Endothelial cell (in vitro differentiated cells): Measurements from ENCODE around the gene TOP3B. TPM values are rescaled to one million over a fixed set of nuclear protein-coding genes. Genes with fewer than 3 reads are reported as not detected.
A peak's percentile ranks its signal among the peaks of the same experiment; 100 is the strongest.

ENCODE experiments used
- DNase-seq: peaks from one replicate; pipeline ENCODE4 v3.0.0; 2021; ENCODE audit warnings: low spot score
- H3K27ac Mint-ChIP-seq: one replicate; pipeline ENCODE4 v1.8.0; 2021; ENCODE audit warnings: mixed read lengths, inconsistent platforms; ENCODE audit not compliant: unreplicated experiment
- H3K27me3 Mint-ChIP-seq: one replicate; pipeline ENCODE4 v1.8.0; 2021; ENCODE audit warnings: mild to moderate bottlenecking, moderate library complexity, mixed read lengths, inconsistent platforms; ENCODE audit not compliant: unreplicated experiment
- H3K36me3 Mint-ChIP-seq: one replicate; pipeline ENCODE4 v1.8.0; 2021; ENCODE audit warnings: mild to moderate bottlenecking, low read depth, mixed read lengths, inconsistent platforms; ENCODE audit not compliant: unreplicated experiment
- H3K4me1 Mint-ChIP-seq: one replicate; pipeline ENCODE4 v1.8.0; 2021; ENCODE audit warnings: mild to moderate bottlenecking, mixed read lengths, inconsistent platforms; ENCODE audit not compliant: unreplicated experiment
- H3K4me3 Mint-ChIP-seq: one replicate; pipeline ENCODE4 v1.8.0; 2021; ENCODE audit warnings: mild to moderate bottlenecking, mixed read lengths, inconsistent platforms; ENCODE audit not compliant: unreplicated experiment
- H3K9me3 Mint-ChIP-seq: one replicate; pipeline ENCODE4 v1.8.0; 2021; ENCODE audit warnings: mixed read lengths, inconsistent platforms; ENCODE audit not compliant: unreplicated experiment
- long read RNA-seq: library from polyadenylated mRNA; unstranded; transcript quantifications from one replicate; pipeline ENCODE4 v2.0.0, GENCODE V29; 2020; ENCODE audit not compliant: unreplicated experiment
- total RNA-seq: library from RNA; stranded (reverse); fragmentation: NEBNext Ultra II Directional; extraction: Animal tissue kit (Norgen Biotek cat#: 25700); gene quantifications from one replicate; pipeline ENCODE4 v1.2.1, GENCODE V29; 2021; ENCODE audit not compliant: unreplicated experiment
- TF ChIP-seq, protein P1 (sequence below): fragments of 200-600 bp; sonication (generic); IDR thresholded peaks from one replicate; pipeline ENCODE4 v1.5.0; 2021; ENCODE audit warnings: antibody characterized with exemption; ENCODE audit not compliant: unreplicated experiment

TOP3B gene, protein sequence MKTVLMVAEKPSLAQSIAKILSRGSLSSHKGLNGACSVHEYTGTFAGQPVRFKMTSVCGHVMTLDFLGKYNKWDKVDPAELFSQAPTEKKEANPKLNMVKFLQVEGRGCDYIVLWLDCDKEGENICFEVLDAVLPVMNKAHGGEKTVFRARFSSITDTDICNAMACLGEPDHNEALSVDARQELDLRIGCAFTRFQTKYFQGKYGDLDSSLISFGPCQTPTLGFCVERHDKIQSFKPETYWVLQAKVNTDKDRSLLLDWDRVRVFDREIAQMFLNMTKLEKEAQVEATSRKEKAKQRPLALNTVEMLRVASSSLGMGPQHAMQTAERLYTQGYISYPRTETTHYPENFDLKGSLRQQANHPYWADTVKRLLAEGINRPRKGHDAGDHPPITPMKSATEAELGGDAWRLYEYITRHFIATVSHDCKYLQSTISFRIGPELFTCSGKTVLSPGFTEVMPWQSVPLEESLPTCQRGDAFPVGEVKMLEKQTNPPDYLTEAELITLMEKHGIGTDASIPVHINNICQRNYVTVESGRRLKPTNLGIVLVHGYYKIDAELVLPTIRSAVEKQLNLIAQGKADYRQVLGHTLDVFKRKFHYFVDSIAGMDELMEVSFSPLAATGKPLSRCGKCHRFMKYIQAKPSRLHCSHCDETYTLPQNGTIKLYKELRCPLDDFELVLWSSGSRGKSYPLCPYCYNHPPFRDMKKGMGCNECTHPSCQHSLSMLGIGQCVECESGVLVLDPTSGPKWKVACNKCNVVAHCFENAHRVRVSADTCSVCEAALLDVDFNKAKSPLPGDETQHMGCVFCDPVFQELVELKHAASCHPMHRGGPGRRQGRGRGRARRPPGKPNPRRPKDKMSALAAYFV
- total RNA-seq = 55.6 TPM
- long read RNA-seq, full-length matches to known transcripts = 4 of 13 reads
- long read RNA-seq, partial matches to known transcripts = 2 of 13 reads
- long read RNA-seq, other reads (novel, unspliced or antisense) = 7 of 13 reads

DNA sequence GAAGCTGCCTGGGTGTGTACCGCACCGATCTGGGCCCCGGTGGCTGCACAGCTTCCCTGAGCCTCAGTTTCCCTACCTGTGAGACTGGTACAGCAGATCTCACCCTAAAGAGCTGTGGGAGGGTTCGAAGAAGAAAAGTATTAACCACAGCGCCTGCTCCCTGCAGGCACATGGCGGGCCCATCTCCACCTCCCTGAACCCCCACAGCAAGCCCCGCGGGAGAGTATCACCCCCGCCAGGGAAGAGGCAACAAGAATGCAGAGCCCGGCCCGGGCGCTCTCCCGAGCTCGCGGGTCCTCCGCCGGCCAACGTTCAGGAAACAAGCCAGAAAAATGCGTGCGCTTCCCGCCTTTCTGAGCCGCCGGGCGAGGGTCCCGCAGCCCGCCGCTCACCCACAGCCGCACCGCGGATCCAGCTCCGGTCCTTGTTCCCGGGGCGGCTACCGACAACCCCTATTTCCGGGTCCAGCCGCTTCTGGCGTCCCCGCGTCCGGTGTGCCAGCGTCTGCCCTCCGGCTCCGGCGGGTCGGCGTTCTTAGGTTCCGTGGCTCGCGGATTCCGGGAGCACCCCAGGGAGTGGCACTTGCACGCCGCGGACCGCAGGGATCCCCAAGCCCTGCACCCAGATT is at the start of gene TOP3B:
TOP3B (minus strand) TSS at position 450 of the 628 bp plus-strand sequence. CDS start 7,078 bp downstream, outside the sequence.
- Mint-ChIP-seq H3K27ac (peak within 1 kb of the TSS; percentile 5), H3K36me3 (no peaks in the 10 kb centered on the region), H3K4me3 (peak within 1 kb of the TSS; percentile 94), H3K9me3 (no peaks in the 10 kb centered on the region), H3K27me3 (peaks cover 2% of the 10 kb centered on the region), H3K4me1 (peaks cover 23% of the 10 kb centered on the region)
- TF ChIP-seq, protein P1, sequence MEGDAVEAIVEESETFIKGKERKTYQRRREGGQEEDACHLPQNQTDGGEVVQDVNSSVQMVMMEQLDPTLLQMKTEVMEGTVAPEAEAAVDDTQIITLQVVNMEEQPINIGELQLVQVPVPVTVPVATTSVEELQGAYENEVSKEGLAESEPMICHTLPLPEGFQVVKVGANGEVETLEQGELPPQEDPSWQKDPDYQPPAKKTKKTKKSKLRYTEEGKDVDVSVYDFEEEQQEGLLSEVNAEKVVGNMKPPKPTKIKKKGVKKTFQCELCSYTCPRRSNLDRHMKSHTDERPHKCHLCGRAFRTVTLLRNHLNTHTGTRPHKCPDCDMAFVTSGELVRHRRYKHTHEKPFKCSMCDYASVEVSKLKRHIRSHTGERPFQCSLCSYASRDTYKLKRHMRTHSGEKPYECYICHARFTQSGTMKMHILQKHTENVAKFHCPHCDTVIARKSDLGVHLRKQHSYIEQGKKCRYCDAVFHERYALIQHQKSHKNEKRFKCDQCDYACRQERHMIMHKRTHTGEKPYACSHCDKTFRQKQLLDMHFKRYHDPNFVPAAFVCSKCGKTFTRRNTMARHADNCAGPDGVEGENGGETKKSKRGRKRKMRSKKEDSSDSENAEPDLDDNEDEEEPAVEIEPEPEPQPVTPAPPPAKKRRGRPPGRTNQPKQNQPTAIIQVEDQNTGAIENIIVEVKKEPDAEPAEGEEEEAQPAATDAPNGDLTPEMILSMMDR = no peak
- DNase-seq = peak; percentile 75

DNA sequence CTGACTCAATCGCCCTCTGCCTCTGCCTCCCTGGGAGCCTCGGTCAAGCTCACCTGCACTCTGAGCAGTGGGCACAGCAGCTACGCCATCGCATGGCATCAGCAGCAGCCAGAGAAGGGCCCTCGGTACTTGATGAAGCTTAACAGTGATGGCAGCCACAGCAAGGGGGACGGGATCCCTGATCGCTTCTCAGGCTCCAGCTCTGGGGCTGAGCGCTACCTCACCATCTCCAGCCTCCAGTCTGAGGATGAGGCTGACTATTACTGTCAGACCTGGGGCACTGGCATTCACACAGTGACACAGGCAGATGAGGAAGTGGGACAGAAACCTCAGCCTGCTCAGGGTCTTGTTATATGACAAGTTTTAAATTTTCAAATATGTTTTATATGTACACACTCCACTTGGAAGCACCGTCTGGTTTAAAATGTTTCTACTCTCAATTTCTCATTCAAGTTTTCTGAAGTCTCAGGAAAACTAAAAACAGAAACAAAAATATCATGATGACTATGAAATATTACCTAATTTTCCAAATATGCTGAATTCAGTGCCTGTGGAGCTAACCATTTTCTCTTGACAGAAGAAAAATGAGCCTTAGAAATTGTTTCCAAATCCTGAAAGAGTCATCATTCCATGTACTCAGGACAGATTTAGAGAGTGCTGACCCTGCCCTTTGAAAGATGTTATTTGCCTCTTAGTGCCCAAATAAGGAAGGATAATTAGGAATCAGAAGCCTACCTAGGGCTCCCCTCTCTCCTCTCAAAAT is 48.8 kb upstream of the TOP3B start:
- Mint-ChIP-seq H3K27ac (no peak overlapping the region), H3K4me1 (no peaks in the 10 kb centered on the region), H3K36me3 (no peaks in the 10 kb centered on the region), H3K4me3 (no peak overlapping the region), H3K27me3 (peaks cover 2% of the 10 kb centered on the region), H3K9me3 (no peaks in the 10 kb centered on the region)
- no peak for DNase-seq
- TF ChIP-seq, protein P1 = no peak

DNA sequence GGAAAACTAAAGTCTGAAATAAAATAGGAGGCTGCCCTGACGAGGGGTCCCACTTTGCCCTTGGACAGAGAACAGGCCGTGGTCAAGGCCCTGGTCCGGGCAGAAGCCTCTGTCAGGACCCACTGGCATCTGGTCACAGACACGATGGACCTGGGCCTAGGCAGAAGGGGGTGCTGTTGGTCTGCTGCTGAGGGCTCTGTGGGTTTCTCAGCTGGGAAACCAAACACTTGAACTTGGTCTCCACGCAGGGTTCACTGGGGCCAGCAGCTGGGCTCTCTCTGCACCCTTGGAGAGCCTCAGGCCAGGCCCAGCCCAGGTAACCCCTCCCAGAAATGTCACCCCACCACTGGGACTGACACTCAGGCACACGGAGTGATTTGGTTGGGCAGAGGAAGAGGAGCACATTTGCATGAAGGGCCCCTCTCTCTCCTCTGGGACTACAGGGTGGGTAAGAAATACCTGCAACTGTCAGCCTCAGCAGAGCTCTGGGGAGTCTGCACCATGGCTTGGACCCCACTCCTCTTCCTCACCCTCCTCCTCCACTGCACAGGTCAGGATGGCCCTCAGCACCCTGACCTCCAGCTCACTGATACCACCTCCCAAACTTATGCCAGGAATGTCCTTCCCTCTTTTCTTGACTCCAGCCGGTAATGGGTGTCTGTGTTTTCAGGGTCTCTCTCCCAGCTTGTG is 48.1 kb upstream of the TOP3B start:
- no peaks in the 10 kb centered on the region for H3K4me1 Mint-ChIP-seq
- no peak for DNase-seq
- no peaks in the 10 kb centered on the region for H3K9me3 Mint-ChIP-seq
- H3K4me3 Mint-ChIP-seq = no peak overlapping the region
- peaks cover 5% of the 10 kb centered on the region for H3K27me3 Mint-ChIP-seq
- no peak overlapping the region for H3K27ac Mint-ChIP-seq
- H3K36me3 Mint-ChIP-seq = no peaks in the 10 kb centered on the region
- TF ChIP-seq, protein P1 = no peak

DNA sequence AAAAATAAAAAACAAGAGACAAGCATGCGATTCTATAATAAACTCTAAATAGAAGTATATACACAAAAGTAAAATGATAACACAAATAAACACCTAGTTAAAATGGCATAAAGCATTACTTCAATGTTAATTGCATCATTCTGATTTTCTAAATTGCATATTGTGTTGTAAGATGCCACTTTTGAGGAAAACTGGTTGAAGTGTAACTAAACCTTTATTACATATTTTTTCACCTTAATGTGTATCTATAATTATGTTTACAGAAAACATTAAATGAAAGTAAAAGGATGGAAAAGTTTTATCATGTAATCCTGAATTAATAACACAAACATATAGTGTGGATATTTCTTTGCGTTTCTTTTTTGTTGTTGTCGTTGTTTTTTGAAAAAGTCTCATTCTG is 45.4 kb upstream of the TOP3B start:
- DNase-seq = no peak
- H3K4me1 Mint-ChIP-seq = peaks cover 5% of the 10 kb centered on the region
- no peak overlapping the region for H3K27ac Mint-ChIP-seq
- TF ChIP-seq, protein P1 = no peak
- no peak overlapping the region for H3K4me3 Mint-ChIP-seq
- peaks cover 5% of the 10 kb centered on the region for H3K27me3 Mint-ChIP-seq
- no peaks in the 10 kb centered on the region for H3K9me3 Mint-ChIP-seq
- no peaks in the 10 kb centered on the region for H3K36me3 Mint-ChIP-seq
